ENCODE results near the gene SORCS2. TPM values are rescaled to one million over a fixed set of nuclear protein-coding genes. Genes with fewer than 3 reads are reported as not detected.

The SORCS2 gene
- total RNA-seq, 1 experiment from 2014 or later = 4.1 TPM

DNA sequence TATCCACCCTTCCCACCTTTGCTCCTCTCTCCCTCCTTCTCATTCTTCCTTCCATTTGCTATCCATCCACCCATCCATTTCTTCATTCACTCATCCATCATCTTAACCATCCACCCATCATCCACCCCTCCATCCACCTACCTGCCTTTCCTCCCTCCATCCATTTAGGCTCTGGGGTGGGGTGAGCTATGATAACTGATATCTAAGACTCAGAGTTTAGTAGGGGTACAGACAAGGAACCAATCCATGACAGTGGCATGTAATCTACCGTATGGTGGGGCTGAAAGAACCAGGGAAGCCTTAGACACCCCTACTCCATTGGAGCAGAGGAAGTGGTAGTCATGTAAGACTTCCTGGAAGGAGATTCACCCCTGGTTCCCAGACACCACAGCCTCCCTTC, 219.2 kb downstream of the SORCS2 start:
- BruUV-seq (replicated peaks) = no TSS peak
- ChIA-PET CTCF (no interaction called here), POLR2A (ENCODE audit: unreplicated experiment) (no interaction called here)
- no peaks in the 10 kb centered on the region for H4K20me1 ChIP-seq (ENCODE audit: low read length)
- TF ChIP-seq EZH2 (IDR thresholded peaks at IDR 0.05; ENCODE audit: low read length, unreplicated experiment) (no peak), EZH2phosphoT487 (IDR thresholded peaks at IDR 0.05; ENCODE audit: borderline replicate concordance, low read length) (no peak)
- TF ChIP-seq, protein P1, sequence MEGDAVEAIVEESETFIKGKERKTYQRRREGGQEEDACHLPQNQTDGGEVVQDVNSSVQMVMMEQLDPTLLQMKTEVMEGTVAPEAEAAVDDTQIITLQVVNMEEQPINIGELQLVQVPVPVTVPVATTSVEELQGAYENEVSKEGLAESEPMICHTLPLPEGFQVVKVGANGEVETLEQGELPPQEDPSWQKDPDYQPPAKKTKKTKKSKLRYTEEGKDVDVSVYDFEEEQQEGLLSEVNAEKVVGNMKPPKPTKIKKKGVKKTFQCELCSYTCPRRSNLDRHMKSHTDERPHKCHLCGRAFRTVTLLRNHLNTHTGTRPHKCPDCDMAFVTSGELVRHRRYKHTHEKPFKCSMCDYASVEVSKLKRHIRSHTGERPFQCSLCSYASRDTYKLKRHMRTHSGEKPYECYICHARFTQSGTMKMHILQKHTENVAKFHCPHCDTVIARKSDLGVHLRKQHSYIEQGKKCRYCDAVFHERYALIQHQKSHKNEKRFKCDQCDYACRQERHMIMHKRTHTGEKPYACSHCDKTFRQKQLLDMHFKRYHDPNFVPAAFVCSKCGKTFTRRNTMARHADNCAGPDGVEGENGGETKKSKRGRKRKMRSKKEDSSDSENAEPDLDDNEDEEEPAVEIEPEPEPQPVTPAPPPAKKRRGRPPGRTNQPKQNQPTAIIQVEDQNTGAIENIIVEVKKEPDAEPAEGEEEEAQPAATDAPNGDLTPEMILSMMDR (conservative IDR thresholded peaks at IDR 0.05; ENCODE audit: low read depth, low read length) = no peak
- no peaks in the 10 kb centered on the region for H3K27me3 ChIP-seq (ENCODE audit: low read length)
- no peak overlapping the region for H3K4me3 ChIP-seq (ENCODE audit: low read length)
- H3K4me2 ChIP-seq (ENCODE audit: low read length) = no peak overlapping the region
- H3K9me2 ChIP-seq (replicated peaks; ENCODE audit: low read length) = no peaks in the 10 kb centered on the region
- intact Hi-C loops (cut with micrococcal nuclease) = no loop called here
- no peaks in the 10 kb centered on the region for H3F3A ChIP-seq (ENCODE audit: low read length, unreplicated experiment)
- H3K9me3 ChIP-seq (ENCODE audit: low read length) = no peaks in the 10 kb centered on the region
- no peak overlapping the region for H3K27ac ChIP-seq (ENCODE audit: low read length)
- H3K79me2 ChIP-seq (ENCODE audit: low read length) = no peaks in the 10 kb centered on the region
- no peak overlapping the region for H3K9ac ChIP-seq (ENCODE audit: low read length)
- ATAC-seq (no peak), DNase-seq (no peak)
- no peaks in the 10 kb centered on the region for H3K36me3 ChIP-seq (ENCODE audit: low read depth, low read length)
- H3K4me1 ChIP-seq (ENCODE audit: insufficient read depth, low read length) = no peaks in the 10 kb centered on the region
- no peak overlapping the region for H2AFZ ChIP-seq (ENCODE audit: low read length)

DNA sequence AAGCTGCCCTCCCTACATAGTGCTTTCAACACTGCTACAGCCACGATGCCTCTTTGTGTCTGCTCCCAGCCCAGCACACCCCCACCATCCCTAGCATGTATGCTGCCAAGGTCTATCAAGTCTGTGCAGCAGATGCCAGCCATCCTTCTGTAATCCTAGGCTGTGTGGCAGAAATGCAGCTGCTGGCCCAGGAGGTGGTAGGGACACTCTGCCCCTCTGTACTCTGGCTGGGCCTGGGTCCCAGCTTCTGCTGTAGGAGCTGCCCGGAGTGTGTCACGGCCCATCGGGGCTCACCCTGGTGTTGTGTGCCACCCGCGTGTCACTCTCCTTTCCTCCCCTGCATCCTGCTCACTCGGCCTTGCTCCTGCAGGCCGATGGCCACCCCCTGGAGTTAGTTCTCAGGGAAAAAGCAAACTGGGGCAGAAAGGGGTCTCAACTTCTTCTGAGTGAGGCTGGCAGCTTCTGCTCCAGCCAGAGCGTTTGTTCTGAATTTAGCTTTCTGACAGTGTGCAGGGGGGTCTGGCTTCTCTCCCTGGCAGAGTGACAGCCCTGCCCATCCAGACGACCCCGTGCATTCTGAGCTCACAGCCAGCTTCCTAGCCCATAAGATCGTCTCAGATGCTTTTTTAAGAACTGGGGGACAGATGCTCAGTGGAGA, 219.7 kb downstream of the SORCS2 start:
- ChIA-PET CTCF (no interaction called here), POLR2A (ENCODE audit: unreplicated experiment) (no interaction called here)
- Histone ChIP-seq H3K27me3 (ENCODE audit: low read length) (no peaks in the 10 kb centered on the region), H3K36me3 (ENCODE audit: low read depth, low read length) (no peaks in the 10 kb centered on the region), H3K27ac (ENCODE audit: low read length) (no peak overlapping the region), H3K4me1 (ENCODE audit: insufficient read depth, low read length) (no peaks in the 10 kb centered on the region), H3K4me2 (ENCODE audit: low read length) (no peak overlapping the region), H4K20me1 (ENCODE audit: low read length) (no peaks in the 10 kb centered on the region), H3K9me2 (replicated peaks; ENCODE audit: low read length) (no peaks in the 10 kb centered on the region), H3K9ac (ENCODE audit: low read length) (no peak overlapping the region), H3K4me3 (ENCODE audit: low read length) (no peak overlapping the region), H3K79me2 (ENCODE audit: low read length) (no peaks in the 10 kb centered on the region), H2AFZ (ENCODE audit: low read length) (no peak overlapping the region), H3F3A (ENCODE audit: low read length, unreplicated experiment) (no peaks in the 10 kb centered on the region), H3K9me3 (ENCODE audit: low read length) (no peaks in the 10 kb centered on the region)
- intact Hi-C loops (cut with micrococcal nuclease) = no loop called here
- BruUV-seq (replicated peaks) = no TSS peak
- DNase-seq (no peak), ATAC-seq (no peak)
- no peak for TF ChIP-seq EZH2 (IDR thresholded peaks at IDR 0.05; ENCODE audit: low read length, unreplicated experiment)
- TF ChIP-seq, protein P1 (conservative IDR thresholded peaks at IDR 0.05; ENCODE audit: low read depth, low read length) = no peak
- no peak for TF ChIP-seq EZH2phosphoT487 (IDR thresholded peaks at IDR 0.05; ENCODE audit: borderline replicate concordance, low read length)

DNA sequence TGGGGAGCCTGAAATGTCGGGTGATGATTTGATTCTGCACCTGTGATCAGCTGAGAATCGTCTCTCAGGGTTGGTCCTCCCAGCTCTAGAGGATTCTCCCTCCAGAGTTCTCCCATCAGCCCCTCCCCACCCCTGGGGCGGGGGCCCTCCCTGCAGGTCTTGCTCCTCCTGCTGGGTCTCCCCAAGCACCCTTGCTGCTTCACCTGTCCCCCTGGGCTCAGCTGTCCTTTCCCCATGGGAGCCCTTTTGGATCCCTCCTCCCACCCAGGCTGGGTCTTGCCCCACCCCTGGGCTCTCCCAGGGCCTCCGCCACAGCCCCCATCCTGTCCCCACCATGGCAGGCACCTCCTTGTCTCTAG, 220.2 kb downstream of the SORCS2 start:
- POLR2A ChIA-PET (ENCODE audit: unreplicated experiment) = no interaction called here
- H3K27ac ChIP-seq (ENCODE audit: low read length) = no peak overlapping the region
- intact Hi-C loops (cut with micrococcal nuclease) = no loop called here

More for the DNA sequence above, 220.2 kb downstream of the SORCS2 start:
- ATAC-seq (no peak), DNase-seq (no peak)
- CTCF ChIA-PET = no interaction called here
- Histone ChIP-seq H3K79me2 (ENCODE audit: low read length) (no peaks in the 10 kb centered on the region), H3F3A (ENCODE audit: low read length, unreplicated experiment) (no peaks in the 10 kb centered on the region), H3K9ac (ENCODE audit: low read length) (no peak overlapping the region), H3K4me3 (ENCODE audit: low read length) (no peak overlapping the region), H3K9me2 (replicated peaks; ENCODE audit: low read length) (no peaks in the 10 kb centered on the region), H3K4me1 (ENCODE audit: insufficient read depth, low read length) (no peaks in the 10 kb centered on the region), H3K27me3 (ENCODE audit: low read length) (no peaks in the 10 kb centered on the region), H3K4me2 (ENCODE audit: low read length) (no peak overlapping the region), H3K36me3 (ENCODE audit: low read depth, low read length) (no peaks in the 10 kb centered on the region), H4K20me1 (ENCODE audit: low read length) (no peaks in the 10 kb centered on the region), H3K9me3 (ENCODE audit: low read length) (no peaks in the 10 kb centered on the region), H2AFZ (ENCODE audit: low read length) (no peak overlapping the region)
- BruUV-seq (replicated peaks) = no TSS peak
- TF ChIP-seq, protein P1 (conservative IDR thresholded peaks at IDR 0.05; ENCODE audit: low read depth, low read length) = no peak
- no peak for TF ChIP-seq EZH2phosphoT487 (IDR thresholded peaks at IDR 0.05; ENCODE audit: borderline replicate concordance, low read length)
- TF ChIP-seq EZH2 (IDR thresholded peaks at IDR 0.05; ENCODE audit: low read length, unreplicated experiment) = no peak

Data from PC-3 (cell line).